ENCODE results near the gene SYCP1.
"Not testable (repeated sequence)": the region's sequence is repeated elsewhere in the genome, so short reads cannot be mapped to it uniquely, and the experiment has no call there.

Gene SYCP1, protein sequence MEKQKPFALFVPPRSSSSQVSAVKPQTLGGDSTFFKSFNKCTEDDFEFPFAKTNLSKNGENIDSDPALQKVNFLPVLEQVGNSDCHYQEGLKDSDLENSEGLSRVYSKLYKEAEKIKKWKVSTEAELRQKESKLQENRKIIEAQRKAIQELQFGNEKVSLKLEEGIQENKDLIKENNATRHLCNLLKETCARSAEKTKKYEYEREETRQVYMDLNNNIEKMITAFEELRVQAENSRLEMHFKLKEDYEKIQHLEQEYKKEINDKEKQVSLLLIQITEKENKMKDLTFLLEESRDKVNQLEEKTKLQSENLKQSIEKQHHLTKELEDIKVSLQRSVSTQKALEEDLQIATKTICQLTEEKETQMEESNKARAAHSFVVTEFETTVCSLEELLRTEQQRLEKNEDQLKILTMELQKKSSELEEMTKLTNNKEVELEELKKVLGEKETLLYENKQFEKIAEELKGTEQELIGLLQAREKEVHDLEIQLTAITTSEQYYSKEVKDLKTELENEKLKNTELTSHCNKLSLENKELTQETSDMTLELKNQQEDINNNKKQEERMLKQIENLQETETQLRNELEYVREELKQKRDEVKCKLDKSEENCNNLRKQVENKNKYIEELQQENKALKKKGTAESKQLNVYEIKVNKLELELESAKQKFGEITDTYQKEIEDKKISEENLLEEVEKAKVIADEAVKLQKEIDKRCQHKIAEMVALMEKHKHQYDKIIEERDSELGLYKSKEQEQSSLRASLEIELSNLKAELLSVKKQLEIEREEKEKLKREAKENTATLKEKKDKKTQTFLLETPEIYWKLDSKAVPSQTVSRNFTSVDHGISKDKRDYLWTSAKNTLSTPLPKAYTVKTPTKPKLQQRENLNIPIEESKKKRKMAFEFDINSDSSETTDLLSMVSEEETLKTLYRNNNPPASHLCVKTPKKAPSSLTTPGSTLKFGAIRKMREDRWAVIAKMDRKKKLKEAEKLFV

DNA sequence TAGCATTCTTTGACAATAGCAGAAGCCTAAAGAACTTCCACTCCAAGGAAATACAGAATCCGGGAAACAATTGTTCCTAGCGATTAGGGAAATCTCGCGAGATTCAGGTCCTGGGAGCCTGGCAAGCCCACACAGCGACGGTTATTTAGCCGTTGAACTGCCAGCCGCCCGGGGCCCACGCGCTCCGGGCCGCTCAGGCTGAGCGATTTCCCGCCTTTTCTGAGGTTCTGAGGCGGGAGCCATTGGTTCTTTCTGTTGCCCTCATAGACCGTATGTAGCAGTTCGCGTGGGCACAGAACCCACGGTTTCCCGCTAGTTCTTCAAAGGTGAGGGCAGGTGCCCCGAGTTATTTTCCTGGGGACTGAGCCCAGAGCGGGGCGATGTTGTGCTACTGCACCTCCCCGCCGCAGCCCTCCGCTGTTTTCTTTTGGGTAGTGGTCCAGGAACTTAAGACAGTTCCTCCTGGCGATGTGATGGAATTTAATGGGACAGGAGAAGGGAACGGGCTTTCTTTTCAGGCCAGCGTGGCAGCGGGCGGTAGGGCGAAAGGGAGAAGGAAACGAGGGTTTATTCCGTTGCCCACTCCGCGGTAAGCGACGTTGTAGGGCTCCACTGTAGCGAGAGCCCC, at the start of gene SYCP1:
Gene SYCP1 (plus strand): TSS at position 171 of the 628 bp plus-strand sequence. CDS start 602 bp downstream, outside the sequence.
- peaks cover 28% of the 10 kb centered on the region for H3K27me3 Mint-ChIP-seq
- no peak for DNase-seq
- no peak within 1 kb of the TSS for H3K27ac Mint-ChIP-seq
- H3K4me1 Mint-ChIP-seq = no peaks in the 10 kb centered on the region
- no peaks in the 10 kb centered on the region for H3K36me3 Mint-ChIP-seq
- CTCF ChIA-PET = no interaction called here
- peak within 1 kb of the TSS; percentile 41 for H3K4me3 Mint-ChIP-seq
- no peaks in the 10 kb centered on the region for H3K9me3 Mint-ChIP-seq

DNA sequence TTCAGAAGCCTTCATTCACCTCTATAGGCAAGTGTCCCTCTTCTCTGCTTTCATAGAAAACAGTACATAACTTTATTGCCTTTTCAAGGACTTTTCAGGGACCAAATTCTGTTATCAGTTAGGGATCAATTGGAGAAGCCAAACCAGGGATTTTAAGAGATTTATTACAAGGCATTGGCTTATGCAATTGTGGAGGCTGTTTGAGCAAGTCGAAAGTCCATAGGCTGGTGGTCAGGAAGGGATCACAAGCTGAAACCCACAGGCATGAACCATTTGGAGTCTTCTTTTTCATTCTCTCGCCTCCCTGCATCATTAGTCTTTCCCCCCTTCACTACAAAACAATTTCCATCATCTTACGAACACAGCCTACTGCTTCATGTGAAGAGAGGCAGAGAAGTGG, 34.8 kb upstream of the SYCP1 start:
- Mint-ChIP-seq H3K4me3 (no peak overlapping the region), H3K9me3 (peaks cover 8% of the 10 kb centered on the region), H3K27me3 (no peaks in the 10 kb centered on the region), H3K36me3 (no peaks in the 10 kb centered on the region), H3K4me1 (no peaks in the 10 kb centered on the region), H3K27ac (no peak overlapping the region)
- CTCF ChIA-PET = no interaction called here
- no peak for DNase-seq

DNA sequence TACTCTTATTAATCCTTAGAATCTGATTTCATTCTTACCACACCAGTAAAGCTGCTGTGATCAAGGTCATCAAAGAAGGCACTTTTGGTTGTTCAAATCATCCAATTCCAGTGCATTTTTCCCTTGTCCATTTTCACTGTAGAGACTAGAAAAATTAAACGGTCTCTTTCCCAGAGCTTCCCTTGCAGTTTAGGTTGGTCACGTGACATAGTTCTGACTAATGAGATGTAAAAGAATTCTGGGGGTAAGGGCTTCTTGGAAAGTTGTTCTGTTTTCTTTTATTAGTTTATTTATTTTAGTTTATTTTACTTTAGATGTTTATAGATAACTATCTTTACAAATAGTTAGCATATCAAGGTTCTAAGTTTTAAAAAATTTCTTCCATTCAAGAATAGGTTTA, 34.3 kb upstream of the SYCP1 start:
- Mint-ChIP-seq H3K27ac (no peak overlapping the region), H3K9me3 (peaks cover 8% of the 10 kb centered on the region), H3K27me3 (no peaks in the 10 kb centered on the region), H3K36me3 (no peaks in the 10 kb centered on the region), H3K4me1 (no peaks in the 10 kb centered on the region), H3K4me3 (no peak overlapping the region)
- CTCF ChIA-PET = no interaction called here
- DNase-seq = no peak

DNA sequence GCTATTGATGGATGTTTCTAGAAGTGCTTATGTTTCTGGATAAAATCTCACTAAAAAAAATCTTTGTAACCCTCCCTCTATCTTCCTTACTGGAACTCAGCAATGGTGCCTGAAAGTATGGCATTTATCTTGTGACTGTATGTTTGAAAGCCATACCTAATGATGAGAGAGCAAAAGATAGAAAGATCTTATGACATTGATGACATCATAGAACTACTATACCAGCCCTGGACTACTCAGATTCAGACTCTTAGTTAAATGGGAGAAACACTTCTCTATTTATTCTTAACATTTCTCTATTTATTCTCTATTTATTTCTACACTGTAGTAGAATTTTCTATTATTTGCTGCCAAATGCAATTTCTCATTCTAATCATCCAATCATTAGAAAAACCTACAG, 32.7 kb upstream of the SYCP1 start:
- Mint-ChIP-seq H3K27ac (no peak overlapping the region), H3K4me1 (no peaks in the 10 kb centered on the region), H3K9me3 (peaks cover 8% of the 10 kb centered on the region), H3K27me3 (no peaks in the 10 kb centered on the region), H3K4me3 (no peak overlapping the region), H3K36me3 (no peaks in the 10 kb centered on the region)
- CTCF ChIA-PET = no interaction called here
- no peak for DNase-seq

DNA sequence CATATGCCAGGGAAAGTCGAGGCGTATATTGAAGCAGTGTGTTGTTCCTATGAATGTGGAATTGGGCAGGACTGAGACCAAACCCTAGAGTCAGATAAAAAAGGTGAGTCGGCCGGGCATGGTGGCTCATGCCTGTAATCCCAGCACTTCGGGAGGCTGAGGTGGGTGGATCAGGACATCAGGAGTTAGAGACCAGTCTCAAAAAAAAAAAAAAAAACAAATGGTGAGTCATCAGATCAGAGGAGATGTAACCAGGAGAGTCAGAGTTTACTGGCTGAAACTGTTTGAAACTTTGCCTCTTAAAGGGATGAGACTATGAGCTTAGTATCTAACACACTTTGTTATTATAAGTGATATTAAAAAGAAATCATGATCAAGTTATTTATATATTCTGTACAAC, 26.4 kb upstream of the SYCP1 start:
- CTCF ChIA-PET = interaction anchor here (0.7 kb wide), 1 partner anchor 251 kb away, joined by 3 read pairs; no protein-coding TSS in a partner anchor
- no peaks in the 10 kb centered on the region for H3K4me1 Mint-ChIP-seq
- H3K27ac Mint-ChIP-seq = no peak overlapping the region
- no peaks in the 10 kb centered on the region for H3K36me3 Mint-ChIP-seq
- no peak for DNase-seq
- peaks cover 3% of the 10 kb centered on the region for H3K27me3 Mint-ChIP-seq
- H3K9me3 Mint-ChIP-seq = peaks cover under 1% of the 10 kb centered on the region
- no peak overlapping the region for H3K4me3 Mint-ChIP-seq

DNA sequence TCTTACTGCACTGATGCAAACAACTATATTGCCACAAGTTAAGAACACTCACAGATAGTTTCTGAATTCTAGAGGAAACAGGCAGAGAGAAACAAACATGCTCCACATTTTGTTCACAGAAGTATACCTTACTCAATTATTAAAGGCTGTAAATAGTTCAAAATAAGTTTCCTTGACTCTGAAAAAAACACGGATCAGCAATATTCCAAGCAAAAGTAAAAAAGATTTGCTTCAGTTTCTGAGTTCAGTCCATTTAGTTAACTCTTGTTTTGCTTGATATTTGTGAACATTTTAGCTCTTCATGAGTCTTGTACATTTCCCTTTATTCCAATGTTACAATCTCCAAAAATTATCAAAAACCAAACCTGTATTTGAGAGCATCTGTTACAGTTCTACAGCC, 24.6 kb upstream of the SYCP1 start:
- H3K36me3 Mint-ChIP-seq, H3K4me1 Mint-ChIP-seq, H3K4me3 Mint-ChIP-seq, DNase-seq, CTCF ChIA-PET, H3K9me3 Mint-ChIP-seq, H3K27ac Mint-ChIP-seq, H3K27me3 Mint-ChIP-seq: not testable (repeated sequence)

DNA sequence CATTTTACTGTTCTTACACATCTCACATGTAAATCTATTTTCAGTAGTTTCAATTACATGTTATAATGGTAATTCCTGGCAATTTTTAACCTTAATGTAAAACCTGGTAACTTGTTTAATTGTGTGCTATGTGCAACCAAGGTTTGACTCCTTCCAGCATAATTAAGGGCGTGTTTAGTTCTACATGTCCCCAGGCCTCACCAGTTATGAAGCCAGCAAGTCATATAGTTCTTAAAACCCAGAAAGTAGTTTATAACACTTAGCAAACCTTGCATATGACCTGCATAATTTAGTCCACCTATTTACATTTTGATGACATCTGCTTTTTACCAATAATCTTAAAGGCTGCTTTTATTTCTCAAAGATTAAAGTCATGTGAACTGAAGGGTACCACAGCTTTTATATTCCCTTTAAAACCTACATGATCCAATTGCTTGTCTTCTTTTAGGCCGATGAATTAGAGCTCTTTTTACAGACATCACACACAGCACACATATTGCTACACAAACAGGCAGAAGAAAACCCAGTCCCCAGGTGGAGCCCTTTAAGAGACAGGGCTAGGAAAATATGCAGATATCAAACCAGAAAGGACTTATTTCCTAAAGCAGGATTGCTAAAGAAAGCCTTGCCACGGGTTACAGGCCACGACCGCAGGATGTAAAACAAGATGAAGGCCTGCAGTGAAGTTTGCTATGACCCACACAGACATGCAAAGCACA, 23.2 kb upstream of the SYCP1 start:
- DNase-seq = no peak
- Mint-ChIP-seq H3K4me1 (no peaks in the 10 kb centered on the region), H3K27me3 (peaks cover 3% of the 10 kb centered on the region), H3K9me3 (no peaks in the 10 kb centered on the region), H3K27ac (no peak overlapping the region), H3K36me3 (no peaks in the 10 kb centered on the region), H3K4me3 (no peak overlapping the region)
- CTCF ChIA-PET = no interaction called here

DNA sequence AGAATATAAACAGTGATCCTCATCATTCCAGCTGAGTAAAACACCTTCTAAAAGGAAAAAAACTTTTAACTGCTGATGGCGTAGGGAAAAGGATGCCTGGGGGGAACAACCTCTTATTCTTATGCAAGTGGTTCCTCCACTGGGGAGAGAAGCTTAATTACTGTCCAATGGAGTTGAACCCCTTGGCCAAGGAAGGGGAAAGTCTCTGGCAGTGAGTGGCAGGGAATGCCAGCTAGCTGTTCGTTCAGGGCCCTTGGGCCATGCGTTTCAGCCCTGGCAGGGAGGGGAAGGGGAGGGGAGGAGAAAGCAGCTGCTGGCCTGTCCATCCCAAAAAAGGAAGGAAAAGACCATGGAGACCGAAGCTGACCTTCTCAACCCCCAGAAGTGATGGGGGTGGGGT, 22.6 kb upstream of the SYCP1 start:
- no peak overlapping the region for H3K27ac Mint-ChIP-seq
- H3K4me1 Mint-ChIP-seq = no peaks in the 10 kb centered on the region
- DNase-seq = no peak
- CTCF ChIA-PET = no interaction called here
- H3K27me3 Mint-ChIP-seq = peaks cover 3% of the 10 kb centered on the region
- H3K36me3 Mint-ChIP-seq = no peaks in the 10 kb centered on the region
- no peak overlapping the region for H3K4me3 Mint-ChIP-seq
- no peaks in the 10 kb centered on the region for H3K9me3 Mint-ChIP-seq

DNA sequence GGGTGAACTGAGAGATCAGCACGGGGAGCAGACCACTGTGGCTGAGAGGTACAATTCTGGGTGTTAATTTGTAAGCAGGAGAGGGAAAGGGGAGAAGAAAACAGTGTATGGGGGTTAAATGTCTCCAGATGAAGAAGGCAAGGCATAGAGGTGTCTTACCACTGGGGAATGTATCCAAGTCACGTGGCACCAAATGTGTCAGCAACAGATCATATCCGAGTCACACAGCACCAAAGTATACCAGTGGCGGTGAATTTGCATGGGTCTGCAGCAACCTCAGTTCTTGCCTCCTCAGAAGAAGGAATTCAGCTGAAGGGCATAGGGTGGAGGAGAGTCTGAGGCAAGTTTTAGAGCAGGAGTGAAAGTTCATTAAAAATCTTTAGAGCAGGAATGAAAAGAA, 21.2 kb upstream of the SYCP1 start:
- no peaks in the 10 kb centered on the region for H3K9me3 Mint-ChIP-seq
- H3K36me3 Mint-ChIP-seq = no peaks in the 10 kb centered on the region
- CTCF ChIA-PET = no interaction called here
- no peak overlapping the region for H3K4me3 Mint-ChIP-seq
- H3K27ac Mint-ChIP-seq = no peak overlapping the region
- DNase-seq = no peak
- H3K4me1 Mint-ChIP-seq = no peaks in the 10 kb centered on the region
- H3K27me3 Mint-ChIP-seq = no peaks in the 10 kb centered on the region

DNA sequence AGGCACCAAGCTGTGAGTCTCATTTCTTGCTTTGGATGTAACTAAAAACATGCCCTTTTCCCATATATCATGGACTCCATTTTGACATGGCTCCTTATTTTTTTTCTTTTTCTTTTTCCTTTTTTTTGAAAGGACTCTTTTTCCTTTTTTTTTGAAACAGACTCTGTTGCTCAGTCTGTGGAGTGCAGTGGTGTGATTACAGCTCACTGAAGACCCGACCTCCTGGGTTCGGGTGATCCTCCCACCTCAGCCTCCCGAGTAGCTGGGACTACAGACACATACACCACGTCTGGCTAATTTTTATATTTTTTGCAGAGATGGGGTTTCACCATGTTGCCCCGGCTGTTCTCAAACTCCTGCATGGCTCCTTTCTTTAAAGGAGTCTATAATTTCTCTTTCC, 10.4 kb upstream of the SYCP1 start:
- Mint-ChIP-seq H3K4me1 (no peaks in the 10 kb centered on the region), H3K4me3 (no peak overlapping the region), H3K9me3 (no peaks in the 10 kb centered on the region), H3K36me3 (no peaks in the 10 kb centered on the region), H3K27me3 (peaks cover 7% of the 10 kb centered on the region), H3K27ac (no peak overlapping the region)
- CTCF ChIA-PET = no interaction called here
- no peak for DNase-seq

DNA sequence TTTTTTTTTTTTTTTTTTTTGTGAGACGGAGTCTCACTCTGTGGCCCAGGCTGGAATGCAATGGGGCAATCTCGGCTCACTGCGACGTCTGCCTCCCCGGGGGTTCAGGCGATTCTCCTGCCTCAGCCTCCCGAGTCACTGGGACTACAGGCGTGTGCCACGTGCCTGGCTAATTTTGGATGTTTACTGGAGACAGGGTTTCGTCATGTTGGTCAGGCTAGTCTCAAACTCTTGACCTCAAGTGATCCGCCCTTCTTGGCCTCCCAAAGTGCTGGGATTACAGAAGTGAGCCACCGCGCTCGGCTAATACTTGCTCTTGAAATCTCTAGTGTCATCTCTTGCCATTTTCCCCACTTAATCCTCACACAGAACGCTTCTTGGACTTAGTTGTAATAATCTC, 1.1 kb upstream of the SYCP1 start:
- Mint-ChIP-seq H3K27me3 (peaks cover 28% of the 10 kb centered on the region), H3K4me3 (no peak overlapping the region), H3K9me3 (no peaks in the 10 kb centered on the region), H3K36me3 (no peaks in the 10 kb centered on the region), H3K27ac (no peak overlapping the region), H3K4me1 (no peaks in the 10 kb centered on the region)
- CTCF ChIA-PET = no interaction called here
- no peak for DNase-seq

DNA sequence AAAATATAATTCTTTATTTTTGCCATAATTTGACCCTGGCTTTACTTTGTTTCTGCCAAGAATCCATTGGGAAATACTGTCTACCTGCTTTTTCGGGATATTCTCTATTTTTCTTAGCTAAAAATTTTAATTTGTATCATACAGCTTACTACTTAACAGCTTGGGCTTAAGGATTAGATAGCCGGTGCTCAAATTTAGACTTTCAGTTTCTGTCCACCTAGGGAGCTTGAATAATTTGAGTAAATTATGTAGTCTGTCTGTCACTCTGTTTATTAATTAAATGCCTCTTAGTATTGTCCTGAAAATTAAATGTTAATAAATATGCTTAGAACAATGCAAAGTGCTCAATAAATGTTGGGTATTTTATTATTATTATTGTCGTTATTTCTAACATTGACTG, 6.7 kb downstream of the SYCP1 start:
- peaks cover 12% of the 10 kb centered on the region for H3K27me3 Mint-ChIP-seq
- no peak overlapping the region for H3K4me3 Mint-ChIP-seq
- no peaks in the 10 kb centered on the region for H3K9me3 Mint-ChIP-seq
- H3K36me3 Mint-ChIP-seq = no peaks in the 10 kb centered on the region
- H3K27ac Mint-ChIP-seq = no peak overlapping the region
- DNase-seq = no peak
- H3K4me1 Mint-ChIP-seq = no peaks in the 10 kb centered on the region
- CTCF ChIA-PET = no interaction called here

DNA sequence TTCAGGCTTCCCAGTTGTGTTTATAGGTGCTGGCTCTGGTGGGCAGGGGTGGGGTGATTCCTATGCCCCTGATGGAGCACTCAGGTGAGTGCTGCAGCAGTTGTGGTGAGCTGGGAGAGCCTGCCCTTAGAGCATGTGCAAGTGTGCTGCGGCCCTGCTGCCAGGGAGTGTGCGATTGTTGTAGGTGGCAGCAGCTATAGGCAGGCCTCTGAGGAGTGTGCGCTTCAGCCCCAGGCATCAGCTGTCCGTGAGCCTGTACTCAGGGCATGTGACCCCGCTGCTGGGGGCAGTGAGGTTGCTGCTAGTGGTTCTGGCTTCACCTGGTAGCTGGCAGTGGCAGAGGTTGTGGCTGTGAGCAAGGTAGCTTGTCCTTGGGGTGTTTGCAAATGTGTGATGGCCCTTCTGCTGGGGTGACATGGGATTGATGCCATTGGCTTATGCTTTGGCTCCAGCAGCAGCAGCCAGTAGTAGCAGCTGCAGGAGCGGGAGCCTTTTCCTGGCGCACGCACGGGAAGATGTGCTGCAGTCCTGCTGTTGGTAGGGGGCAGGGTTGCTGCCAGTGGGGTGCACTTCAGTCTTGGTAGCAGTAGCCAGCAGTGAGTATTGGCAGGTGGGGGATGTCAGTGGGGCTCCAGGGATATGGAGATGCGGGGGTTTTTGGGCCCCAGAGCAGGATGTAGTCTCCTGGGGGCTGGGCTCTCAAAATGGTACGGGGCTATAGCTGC, 37.7 kb downstream of the SYCP1 start:
- Mint-ChIP-seq H3K4me3 (no peak overlapping the region), H3K9me3 (no peaks in the 10 kb centered on the region), H3K27ac (no peak overlapping the region), H3K36me3 (no peaks in the 10 kb centered on the region), H3K27me3 (peaks cover 15% of the 10 kb centered on the region), H3K4me1 (no peaks in the 10 kb centered on the region)
- CTCF ChIA-PET = no interaction called here
- no peak for DNase-seq
